ENCODE data around the gene TGFB2. TPM values are rescaled to one million over a fixed set of nuclear protein-coding genes. Genes with fewer than 3 reads are reported as not detected.

Gene TGFB2
- total RNA-seq, 3 donors from 2014 or later (not counting 1 experiment from before 2014, with no cell fraction given): 0.07 TPM; not detected in 2

GRCh38 chr1:218324226-218324580, 20.9 kb upstream of the TGFB2 start:
- H3K27ac ChIP-seq (ENCODE audit: low read length): no peak overlapping the region
- Mint-ChIP-seq H3K36me3 (no peaks in the 10 kb centered on the region), H3K4me3 (no peak overlapping the region), H3K9me3 (no peaks in the 10 kb centered on the region), H3K27ac (no peak overlapping the region), H3K27me3 (ENCODE audit: low read depth in 2 of 2) (no peaks in the 10 kb centered on the region), H3K4me1 (no peaks in the 10 kb centered on the region)
- DNase-seq (no peak), ATAC-seq (no peak)
- H3K4me1 ChIP-seq (ENCODE audit: control insufficient read depth, insufficient read depth, low read length): no peaks in the 10 kb centered on the region
- WGBS (ENCODE audit: insufficient coverage): 97% methylated on average over 18 of the region's 20 CpGs
- H3K9me3 ChIP-seq (ENCODE audit: control insufficient read depth, insufficient read depth, low read length): no peaks in the 10 kb centered on the region
- peaks cover 20% of the 10 kb centered on the region for H3K36me3 ChIP-seq (ENCODE audit: control insufficient read depth, insufficient read depth, low read length)
- H3K27me3 ChIP-seq (ENCODE audit: control insufficient read depth, insufficient read depth, low read length): no peaks in the 10 kb centered on the region
- intact Hi-C loops (cut with micrococcal nuclease): no loop called here
- H3K4me3 ChIP-seq (ENCODE audit: low read length): no peak overlapping the region
- TF ChIP-seq CTCF (IDR thresholded peaks at IDR 0.05): no peak

- ATAC-seq: no peak
- H3K27me3 ChIP-seq (ENCODE audit: control insufficient read depth, insufficient read depth, low read length): no peaks in the 10 kb centered on the region
- Mint-ChIP-seq H3K9me3 (no peaks in the 10 kb centered on the region), H3K27me3 (ENCODE audit: low read depth in 2 of 2) (no peaks in the 10 kb centered on the region), H3K27ac (no peak overlapping the region), H3K4me3 (no peak overlapping the region), H3K36me3 (peaks cover 6% of the 10 kb centered on the region), H3K4me1 (no peaks in the 10 kb centered on the region)
- WGBS (ENCODE audit: insufficient coverage): 95% methylated on average over 3 of the region's 3 CpGs
- no peak overlapping the region for H3K27ac ChIP-seq (ENCODE audit: low read length)
- intact Hi-C loops (cut with micrococcal nuclease): no loop called here
- DNase-seq: no peak
- peaks cover 8% of the 10 kb centered on the region for H3K36me3 ChIP-seq (ENCODE audit: control insufficient read depth, insufficient read depth, low read length)
- no peaks in the 10 kb centered on the region for H3K4me1 ChIP-seq (ENCODE audit: control insufficient read depth, insufficient read depth, low read length)
- TF ChIP-seq CTCF (IDR thresholded peaks at IDR 0.05): no peak
- no peaks in the 10 kb centered on the region for H3K9me3 ChIP-seq (ENCODE audit: control insufficient read depth, insufficient read depth, low read length)
- no peak overlapping the region for H3K4me3 ChIP-seq (ENCODE audit: low read length)
These were observed 16.4 kb upstream of the TGFB2 start for GRCh38 chr1:218328769-218329168.

GRCh38 chr1:218330043-218330623, 15.0 kb upstream of the TGFB2 start:
- Histone ChIP-seq H3K27me3 (ENCODE audit: control insufficient read depth, insufficient read depth, low read length) (no peaks in the 10 kb centered on the region), H3K27ac (ENCODE audit: low read length) (no peak overlapping the region), H3K9me3 (ENCODE audit: control insufficient read depth, insufficient read depth, low read length) (no peaks in the 10 kb centered on the region), H3K4me3 (ENCODE audit: low read length) (no peak overlapping the region), H3K4me1 (ENCODE audit: control insufficient read depth, insufficient read depth, low read length) (no peaks in the 10 kb centered on the region), H3K36me3 (ENCODE audit: control insufficient read depth, insufficient read depth, low read length) (peaks cover 4% of the 10 kb centered on the region)
- DNase-seq: peak in 1 of 2 donors; percentile 68
- peak; percentile 44 to 76 (median 53) for ATAC-seq
- Mint-ChIP-seq H3K4me1 (no peaks in the 10 kb centered on the region), H3K27ac (no peak overlapping the region), H3K4me3 (no peak overlapping the region), H3K36me3 (peaks cover 6% of the 10 kb centered on the region), H3K27me3 (ENCODE audit: low read depth in 2 of 2) (no peaks in the 10 kb centered on the region), H3K9me3 (no peaks in the 10 kb centered on the region)
- TF ChIP-seq CTCF (IDR thresholded peaks at IDR 0.05): peak; percentile 67
- WGBS (ENCODE audit: insufficient coverage): 0% methylated on average over 1 of the region's 4 CpGs
- intact Hi-C loops (cut with micrococcal nuclease): loop anchor here (1.0 kb wide), 1 partner anchor 1086 kb away; no protein-coding TSS in a partner anchor

- H3K27ac Mint-ChIP-seq: no peak overlapping the region
- intact Hi-C loops (cut with micrococcal nuclease): no loop called here
- H3K36me3 Mint-ChIP-seq: peaks cover 6% of the 10 kb centered on the region
- no peaks in the 10 kb centered on the region for H3K9me3 ChIP-seq (ENCODE audit: control insufficient read depth, insufficient read depth, low read length)
- no peaks in the 10 kb centered on the region for H3K4me1 Mint-ChIP-seq
- no peaks in the 10 kb centered on the region for H3K4me1 ChIP-seq (ENCODE audit: control insufficient read depth, insufficient read depth, low read length)
- H3K4me3 Mint-ChIP-seq: no peak overlapping the region
- no peaks in the 10 kb centered on the region for H3K36me3 ChIP-seq (ENCODE audit: control insufficient read depth, insufficient read depth, low read length)
- H3K27ac ChIP-seq (ENCODE audit: low read length): no peak overlapping the region
- H3K27me3 Mint-ChIP-seq (ENCODE audit: low read depth in 2 of 2): no peaks in the 10 kb centered on the region
- no peak for TF ChIP-seq CTCF (IDR thresholded peaks at IDR 0.05)
- DNase-seq: no peak
- no peaks in the 10 kb centered on the region for H3K27me3 ChIP-seq (ENCODE audit: control insufficient read depth, insufficient read depth, low read length)
- no peak overlapping the region for H3K4me3 ChIP-seq (ENCODE audit: low read length)
- no peak for ATAC-seq
- H3K9me3 Mint-ChIP-seq: no peaks in the 10 kb centered on the region
These were observed 12.7 kb upstream of the TGFB2 start for GRCh38 chr1:218332416-218332815.
